K562 (cell line): ENCODE measurements around the gene TPRX2. TPM values are rescaled to one million over a fixed set of nuclear protein-coding genes. Genes with fewer than 3 reads are reported as not detected.
A peak's percentile ranks its signal among the peaks of the same experiment; 100 is the strongest.

ENCODE experiments used
- BACH1 ChIP-seq: fragments of 200-800 bp; sonication (Bioruptor generic); IDR thresholded peaks from 2 replicates; pipeline ENCODE4 v1.6.1; 2016; ENCODE audit warnings: missing genetic modification characterization, missing compliant biosample characterization
- CHD4 ChIP-seq: fragments of 200-600 bp; sonication (generic); IDR thresholded peaks from 3 replicates; pipeline ENCODE4 v1.6.1; 2012; ENCODE audit warnings: low read depth, mild to moderate bottlenecking, mixed read lengths, low read length, inconsistent platforms; ENCODE audit not compliant: insufficient read depth, insufficient replicate concordance, poor library complexity, severe bottlenecking
- GABPB2 ChIP-seq: fragments of 250-450 bp; sonication (Bioruptor Pico); conservative IDR thresholded peaks from 2 replicates; pipeline ENCODE4 v1.5.1; 2021; ENCODE audit warnings: mild to moderate bottlenecking
- GATA2 ChIP-seq: sonication (generic); formaldehyde crosslinking; IDR thresholded peaks from 2 replicates; pipeline ENCODE4 v1.4.0; 2020; ENCODE audit warnings: mild to moderate bottlenecking, missing genetic modification reagents
- MED1 ChIP-seq: sonication (generic); formaldehyde crosslinking; IDR thresholded peaks from 2 replicates; pipeline ENCODE4 v1.8.1; 2023; ENCODE audit warnings: missing genetic modification reagents, borderline replicate concordance
- NR2F6 ChIP-seq: fragments of 450-650 bp; formaldehyde crosslinking; IDR thresholded peaks from 2 replicates; pipeline ENCODE4 v1.4.0; 2020; ENCODE audit warnings: mild to moderate bottlenecking
- PCBP1 ChIP-seq: fragments of 200-400 bp; formaldehyde crosslinking; IDR thresholded peaks from 2 replicates; pipeline ENCODE4 v1.6.1; 2018; ENCODE audit warnings: mild to moderate bottlenecking, low read depth, low read length; ENCODE audit not compliant: poor library complexity, severe bottlenecking
- PHF20 ChIP-seq: fragments of 450-650 bp; IDR thresholded peaks from 2 replicates; pipeline ENCODE4 v1.6.1; 2018; ENCODE audit not compliant: partially characterized antibody
- POU5F1 ChIP-seq: fragments of 150-350 bp; IDR thresholded peaks from 2 replicates; pipeline ENCODE4 v1.6.1; 2014; ENCODE audit warnings: borderline replicate concordance, low read length, low read depth, mild to moderate bottlenecking; ENCODE audit not compliant: partially characterized antibody
- RBFOX2 ChIP-seq: fragments of 200-400 bp; formaldehyde crosslinking; IDR thresholded peaks from 2 replicates; pipeline ENCODE4 v1.6.1; 2017; ENCODE audit warnings: low read depth, mild to moderate bottlenecking, low read length, moderate library complexity
- SIRT6 ChIP-seq: IDR thresholded peaks from one replicate; pipeline ENCODE4 v1.6.1; 2012; ENCODE audit warnings: low read depth, mild to moderate bottlenecking, control low read depth, inconsistent platforms, low read length, moderate library complexity
- SIX5 ChIP-seq, 2 experiments: IDR thresholded peaks; 2 replicates each; pipeline ENCODE4 v1.6.1; 2011; ENCODE audit warnings: low read length in 2 of 2, borderline replicate concordance in 1 of 2, low read depth in 1 of 2, mild to moderate bottlenecking in 1 of 2, moderate library complexity in 1 of 2; ENCODE audit not compliant: insufficient read depth in 1 of 2
- TAF7 ChIP-seq: fragments of 450-650 bp; IDR thresholded peaks from 2 replicates; pipeline ENCODE4 v1.6.1; 2016; ENCODE audit warnings: missing genetic modification characterization, missing compliant biosample characterization
- ZBTB8A ChIP-seq: fragments of 450-650 bp; IDR thresholded peaks from 2 replicates; pipeline ENCODE4 v1.6.1; 2018; ENCODE audit warnings: mild to moderate bottlenecking, moderate library complexity; ENCODE audit not compliant: partially characterized antibody
- ZNF143 ChIP-seq: sonication (generic); formaldehyde crosslinking; IDR thresholded peaks from 2 replicates; pipeline ENCODE4 v1.9.0; 2022; ENCODE audit warnings: mild to moderate bottlenecking, missing genetic modification reagents
- ZNF354B ChIP-seq: fragments of 250-450 bp; sonication (Bioruptor Pico); IDR thresholded peaks from 2 replicates; pipeline ENCODE4 v1.4.0; 2020
- ZNF589 ChIP-seq: fragments of 200-800 bp; sonication (Bioruptor generic); IDR thresholded peaks from 2 replicates; pipeline ENCODE4 v1.6.1; 2016; ENCODE audit warnings: low read depth, missing genetic modification characterization, missing compliant biosample characterization
- ZNF764 ChIP-seq: fragments of 250-450 bp; sonication (Bioruptor Pico); IDR thresholded peaks from 2 replicates; pipeline ENCODE4 v1.4.0; 2020; ENCODE audit warnings: low read depth, mild to moderate bottlenecking, moderate library complexity
- polyA plus RNA-seq, 8 experiments: library from polyadenylated mRNA; depleted of rRNA in 4 of 8; stranded (reverse) in 5 of 8; unstranded in 3 of 8; fragments of >200 nt; fragmentation: Nextera tagmentation in 2 of 8; fragmentation: Illumina TruSeq in 1 of 8; extraction: Ambion mirVana in 2 of 8; extraction: Trizol in 1 of 8; gene quantifications; 2 replicates each; pipeline versions ENCODE4 v1.2.1 to v1.2.3, GENCODE V29; 2011 to 2014; ENCODE audit warnings: inconsistent platforms in 1 of 8, missing spikeins in 1 of 8
- total RNA-seq, 7 experiments: library from RNA; depleted of rRNA in 6 of 7; stranded (reverse); fragments of >200 nt in 6 of 7; fragmentation: Illumina TruSeq in 2 of 7; extraction: Trizol in 2 of 7; gene quantifications; 2 replicates each; pipeline versions ENCODE4 v1.2.1 to v1.2.3, GENCODE V29; 2011 to 2021; ENCODE audit warnings: low replicate concordance in 1 of 7
- TF ChIP-seq, protein P1 (sequence below), 2 experiments: fragments of 250-450 bp in 1 of 2; fragments of 450-650 bp in 1 of 2; sonication (Bioruptor Pico) in 1 of 2; IDR thresholded peaks; 2 replicates each; pipeline versions ENCODE4 v1.6.1 to v1.8.0; 2016 to 2021; ENCODE audit warnings: mild to moderate bottlenecking in 2 of 2, moderate library complexity in 2 of 2, missing compliant biosample characterization in 1 of 2, missing genetic modification characterization in 1 of 2
- TF ChIP-seq, protein P2 (sequence below): sonication (generic); formaldehyde crosslinking; IDR thresholded peaks from 2 replicates; pipeline ENCODE4 v1.9.0; 2022; ENCODE audit warnings: mild to moderate bottlenecking, missing genetic modification reagents
- TF ChIP-seq, protein P3 (sequence below): sonication (generic); IDR thresholded peaks from 2 replicates; pipeline ENCODE4 v1.6.1; 2016
- TF ChIP-seq, protein P4 (sequence below): fragments of 250-450 bp; sonication (Bioruptor Pico); IDR thresholded peaks from 2 replicates; pipeline ENCODE4 v1.8.0; 2021; ENCODE audit warnings: mild to moderate bottlenecking, moderate library complexity
- TF ChIP-seq, protein P5 (sequence below): fragments of 450-650 bp; formaldehyde crosslinking; IDR thresholded peaks from 2 replicates; pipeline ENCODE4 v1.4.0; 2020; ENCODE audit warnings: mild to moderate bottlenecking, moderate library complexity

TPRX2 gene
- total and polyA plus RNA-seq, 9 of the 15 experiments (the other 6 are each of a cell fraction or from before 2014, with no cell fraction given) = not detected

DNA sequence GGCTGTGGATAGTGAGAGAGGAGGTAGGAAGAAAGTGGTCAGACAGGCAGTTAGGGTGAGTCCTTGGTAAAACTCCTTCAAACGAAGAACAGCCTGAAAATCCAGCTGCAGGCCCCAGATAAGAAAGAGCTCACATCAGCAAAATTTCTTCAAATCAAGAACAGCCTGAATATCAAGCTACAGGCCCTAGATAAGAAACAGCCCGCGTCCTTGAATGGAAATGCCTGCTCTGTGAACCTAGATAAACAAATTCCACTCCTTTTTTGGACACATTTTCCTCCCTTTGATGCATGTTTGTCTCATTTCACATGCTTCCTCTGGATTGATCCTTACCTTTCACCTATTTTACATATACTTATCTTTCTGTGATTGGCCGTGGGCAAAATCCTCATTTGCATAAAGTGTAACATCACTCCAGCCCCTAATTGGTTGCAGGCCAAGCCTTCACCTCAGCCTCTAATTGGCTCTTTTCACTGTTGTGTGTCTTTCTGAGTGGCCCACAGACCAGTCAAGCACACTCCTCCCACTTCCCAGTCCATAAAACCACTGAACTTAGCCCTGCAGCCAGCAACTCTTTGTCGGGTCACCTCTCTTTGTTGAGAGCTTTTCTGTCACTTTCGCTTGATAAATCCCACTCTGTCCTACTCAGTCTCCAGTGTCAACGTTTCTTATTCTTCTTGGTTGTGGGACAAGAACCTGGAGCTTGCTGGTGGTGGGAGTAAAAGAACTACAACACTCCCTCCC lies 33.1 kb downstream of the TPRX2 start (continued):
- TF ChIP-seq ZNF143 (CRISPR knock-in tag) (no peak), POU5F1 (no peak), SIRT6 (no peak), ZNF589 (CRISPR knock-in tag) (peak; percentile 99), CHD4 (no peak), RBFOX2 (0 out of 2 replicates have a peak, but pooled peaks have one; percentile 41), GATA2 (CRISPR knock-in tag) (peak; percentile 96), MED1 (CRISPR knock-in tag) (no peak), PHF20 (no peak), NR2F6 (CRISPR knock-in tag) (no peak), TAF7 (peak; percentile 76; the same call in 1 of the 2 replicates), GABPB2 (CRISPR knock-in tag) (no peak), ZNF764 (no peak), SIX5 (IDR thresholded peaks at IDR 0.05; ENCODE audit: borderline replicate concordance in 1 of 2, insufficient read depth in 1 of 2, low read depth in 1 of 2, low read length in 2 of 2) (no peak), PCBP1 (no peak), ZNF354B (CRISPR knock-in tag) (no peak), ZBTB8A (no peak), BACH1 (tag) (peak; percentile 91)
- TF ChIP-seq, protein P1, sequence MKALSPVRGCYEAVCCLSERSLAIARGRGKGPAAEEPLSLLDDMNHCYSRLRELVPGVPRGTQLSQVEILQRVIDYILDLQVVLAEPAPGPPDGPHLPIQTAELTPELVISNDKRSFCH (CRISPR knock-in tag; IDR thresholded peaks at IDR 0.05) = no peak
- TF ChIP-seq, protein P1 (tag; IDR thresholded peaks at IDR 0.05) = peak; percentile 62
- TF ChIP-seq, protein P2, sequence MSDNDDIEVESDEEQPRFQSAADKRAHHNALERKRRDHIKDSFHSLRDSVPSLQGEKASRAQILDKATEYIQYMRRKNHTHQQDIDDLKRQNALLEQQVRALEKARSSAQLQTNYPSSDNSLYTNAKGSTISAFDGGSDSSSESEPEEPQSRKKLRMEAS (CRISPR knock-in tag) = peak; percentile 65
- TF ChIP-seq, protein P3, sequence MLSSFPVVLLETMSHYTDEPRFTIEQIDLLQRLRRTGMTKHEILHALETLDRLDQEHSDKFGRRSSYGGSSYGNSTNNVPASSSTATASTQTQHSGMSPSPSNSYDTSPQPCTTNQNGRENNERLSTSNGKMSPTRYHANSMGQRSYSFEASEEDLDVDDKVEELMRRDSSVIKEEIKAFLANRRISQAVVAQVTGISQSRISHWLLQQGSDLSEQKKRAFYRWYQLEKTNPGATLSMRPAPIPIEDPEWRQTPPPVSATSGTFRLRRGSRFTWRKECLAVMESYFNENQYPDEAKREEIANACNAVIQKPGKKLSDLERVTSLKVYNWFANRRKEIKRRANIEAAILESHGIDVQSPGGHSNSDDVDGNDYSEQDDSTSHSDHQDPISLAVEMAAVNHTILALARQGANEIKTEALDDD = peak; percentile 82
- TF ChIP-seq, protein P4, sequence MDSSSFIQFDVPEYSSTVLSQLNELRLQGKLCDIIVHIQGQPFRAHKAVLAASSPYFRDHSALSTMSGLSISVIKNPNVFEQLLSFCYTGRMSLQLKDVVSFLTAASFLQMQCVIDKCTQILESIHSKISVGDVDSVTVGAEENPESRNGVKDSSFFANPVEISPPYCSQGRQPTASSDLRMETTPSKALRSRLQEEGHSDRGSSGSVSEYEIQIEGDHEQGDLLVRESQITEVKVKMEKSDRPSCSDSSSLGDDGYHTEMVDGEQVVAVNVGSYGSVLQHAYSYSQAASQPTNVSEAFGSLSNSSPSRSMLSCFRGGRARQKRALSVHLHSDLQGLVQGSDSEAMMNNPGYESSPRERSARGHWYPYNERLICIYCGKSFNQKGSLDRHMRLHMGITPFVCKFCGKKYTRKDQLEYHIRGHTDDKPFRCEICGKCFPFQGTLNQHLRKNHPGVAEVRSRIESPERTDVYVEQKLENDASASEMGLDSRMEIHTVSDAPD = no peak
- TF ChIP-seq, protein P5, sequence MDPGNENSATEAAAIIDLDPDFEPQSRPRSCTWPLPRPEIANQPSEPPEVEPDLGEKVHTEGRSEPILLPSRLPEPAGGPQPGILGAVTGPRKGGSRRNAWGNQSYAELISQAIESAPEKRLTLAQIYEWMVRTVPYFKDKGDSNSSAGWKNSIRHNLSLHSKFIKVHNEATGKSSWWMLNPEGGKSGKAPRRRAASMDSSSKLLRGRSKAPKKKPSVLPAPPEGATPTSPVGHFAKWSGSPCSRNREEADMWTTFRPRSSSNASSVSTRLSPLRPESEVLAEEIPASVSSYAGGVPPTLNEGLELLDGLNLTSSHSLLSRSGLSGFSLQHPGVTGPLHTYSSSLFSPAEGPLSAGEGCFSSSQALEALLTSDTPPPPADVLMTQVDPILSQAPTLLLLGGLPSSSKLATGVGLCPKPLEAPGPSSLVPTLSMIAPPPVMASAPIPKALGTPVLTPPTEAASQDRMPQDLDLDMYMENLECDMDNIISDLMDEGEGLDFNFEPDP = no peak
